Measurements from ENCODE around the gene SNX20. TPM values are rescaled to one million over a fixed set of nuclear protein-coding genes. Genes with fewer than 3 reads are reported as not detected.

The SNX20 gene
- total RNA-seq, 4 donors from 2014 or later: 3.0 to 8.5 (median 4.0) TPM

GRCh38 chr16:50695017-50696000 lies 14.2 kb upstream of the SNX20 start:
- TF ChIP-seq CTCF (IDR thresholded peaks at IDR 0.05; ENCODE audit: low read depth): no peak

- no peak for TF ChIP-seq CTCF (IDR thresholded peaks at IDR 0.05; ENCODE audit: low read depth)
These were observed 13.1 kb upstream of the SNX20 start for GRCh38 chr16:50694206-50694605.

DNA sequence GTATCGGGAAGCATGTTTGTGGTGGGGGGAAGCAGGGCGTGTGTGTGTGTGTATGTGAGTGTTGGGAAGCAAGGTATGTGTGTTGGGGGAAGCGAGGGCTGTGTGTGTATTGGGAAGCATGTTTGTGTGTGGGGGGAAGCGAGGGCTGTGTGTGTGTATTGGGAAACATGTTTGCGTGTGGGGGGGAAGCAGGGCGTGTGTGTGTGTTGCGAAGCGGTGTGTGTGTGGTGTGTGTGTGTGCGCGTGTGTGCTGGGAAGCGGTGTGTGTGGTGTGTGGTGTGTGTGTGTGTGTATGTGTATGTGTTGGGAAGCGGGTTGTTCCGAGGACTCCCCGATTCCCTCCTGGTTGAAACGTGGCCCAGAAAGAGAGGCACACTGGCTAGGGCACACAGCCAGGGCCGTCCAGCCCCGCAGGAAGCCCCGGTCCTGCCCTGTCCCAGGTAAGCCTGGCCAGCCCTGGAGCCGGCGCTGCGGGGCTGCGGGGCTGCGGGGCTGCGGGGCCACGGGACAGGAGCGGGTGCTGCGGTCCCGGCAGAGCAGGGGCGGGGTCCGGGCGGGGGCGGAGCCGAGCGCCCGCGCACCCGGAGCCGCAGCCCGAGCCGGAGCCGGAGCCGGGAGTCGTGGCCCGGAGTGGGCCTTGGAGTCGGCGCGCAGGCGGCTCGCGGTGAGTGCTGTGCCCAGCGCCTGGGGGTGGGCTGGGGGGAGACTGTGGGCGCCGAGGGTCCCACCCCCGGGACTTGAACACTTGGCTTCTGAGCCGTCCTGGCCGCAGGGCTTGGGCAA lies 12.1 kb upstream of the SNX20 start, which contains the start of gene NOD2:
TSS of gene NOD2 (plus strand) at position 608 of the 783 bp plus-strand sequence. CDS start 5,890 bp downstream, outside the sequence.
- TF ChIP-seq CTCF (IDR thresholded peaks at IDR 0.05; ENCODE audit: low read depth): no peak

DNA sequence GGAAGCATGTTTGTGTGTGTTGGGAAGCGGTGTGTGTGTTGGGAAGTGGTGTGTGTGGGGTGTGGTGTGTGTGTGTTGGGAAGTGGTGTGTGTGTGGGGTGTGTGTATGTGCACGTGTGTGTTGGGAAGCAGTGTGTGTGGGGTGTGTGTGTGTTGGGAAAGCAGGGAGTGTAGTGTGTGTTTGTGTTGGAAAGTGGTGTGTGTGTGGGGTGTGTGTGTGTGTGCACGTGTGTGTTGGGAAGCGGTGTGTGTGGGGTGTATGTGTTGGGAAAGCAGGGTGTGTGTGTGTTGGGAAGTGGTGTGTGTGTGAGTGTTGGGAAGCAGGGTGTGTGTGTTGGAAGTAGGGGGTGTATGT lies 11.5 kb upstream of the SNX20 start:
- TF ChIP-seq CTCF (IDR thresholded peaks at IDR 0.05; ENCODE audit: low read depth): no peak

DNA sequence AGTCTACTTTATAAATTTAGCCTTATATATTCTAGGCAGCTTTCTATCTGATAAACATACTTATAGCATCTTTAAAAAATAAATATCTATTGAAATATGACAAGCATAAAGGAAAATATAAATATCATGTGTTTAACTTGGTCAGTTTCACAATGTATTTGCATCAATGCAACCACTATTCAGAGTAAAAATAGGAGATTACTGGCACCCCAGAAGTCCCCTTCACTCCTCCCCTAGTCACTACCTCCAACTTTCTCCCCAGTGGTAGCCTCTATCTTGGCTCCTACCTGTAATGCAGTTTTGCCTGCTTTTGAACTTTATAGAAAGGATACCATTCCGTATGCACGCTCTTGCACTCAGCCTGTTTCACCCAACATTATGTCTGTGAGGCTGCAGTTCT lies 9.1 kb upstream of the SNX20 start:
- no peak for TF ChIP-seq CTCF (IDR thresholded peaks at IDR 0.05; ENCODE audit: low read depth)

DNA sequence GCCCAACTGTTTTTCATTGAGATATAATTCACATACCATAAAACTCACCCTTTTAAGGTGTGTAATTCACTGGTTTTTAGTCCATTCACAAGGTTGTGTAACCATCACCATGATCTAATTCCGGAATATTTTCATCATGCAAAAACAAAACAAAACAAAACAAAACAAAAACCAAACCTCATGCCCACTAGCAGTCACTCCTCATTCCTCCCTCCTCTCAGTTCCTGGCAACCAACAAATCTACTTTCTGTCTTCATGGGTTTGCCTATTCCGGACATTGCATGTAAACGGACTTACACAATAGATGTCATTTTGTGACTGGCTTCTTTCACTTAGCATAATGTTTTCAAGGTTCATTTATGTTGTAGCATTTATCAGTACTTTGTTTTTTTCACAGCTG lies 7.8 kb upstream of the SNX20 start:
- no peak for TF ChIP-seq CTCF (IDR thresholded peaks at IDR 0.05; ENCODE audit: low read depth)

GRCh38 chr16:50688083-50688482 lies 7.0 kb upstream of the SNX20 start:
- TF ChIP-seq CTCF (IDR thresholded peaks at IDR 0.05; ENCODE audit: low read depth): no peak

Measured in subcutaneous adipose tissue (tissue), 4 donors.